Activated CD4-positive, alpha-beta T cell treated with anti-CD3 and anti-CD28 coated beads, Interleukin-2, Interleukin-4, amounts not matched to agents 100 ng/mL and 50 ng/mL, durations not matched to agents 16 hours and 8 hours (primary cell): ENCODE results near the gene NCLN.
A peak's percentile ranks its signal among the peaks of the same experiment; 100 is the strongest.
"Not testable (repeated sequence)": the region's sequence is repeated elsewhere in the genome, so short reads cannot be mapped to it uniquely, and the experiment has no call there.

Experiments
- DNase-seq: peaks from one replicate; pipeline ENCODE4 v3.0.0-alpha.2; 2020; ENCODE audit warnings: low spot score

NCLN gene

GRCh38 chr19:3198901-3199700 is 13.4 kb downstream of the NCLN start:
- DNase-seq = no peak

GRCh38 chr19:3201072-3201700 is 15.5 kb downstream of the NCLN start:
- no peak for DNase-seq

GRCh38 chr19:3201911-3202310 is 16.2 kb downstream of the NCLN start:
- no peak for DNase-seq

- DNase-seq = no peak
Measured at GRCh38 chr19:3202346-3202745, 16.6 kb downstream of the NCLN start.

GRCh38 chr19:3202895-3203294 is 17.2 kb downstream of the NCLN start:
- not testable (repeated sequence) for DNase-seq

- DNase-seq = no peak
Measured at GRCh38 chr19:3203805-3204645, 18.3 kb downstream of the NCLN start.

- no peak for DNase-seq
Measured at GRCh38 chr19:3204646-3205275, 19.0 kb downstream of the NCLN start.

GRCh38 chr19:3206216-3206953 is 20.7 kb downstream of the NCLN start:
- no peak for DNase-seq

GRCh38 chr19:3207461-3208242 is 21.9 kb downstream of the NCLN start:
- DNase-seq = no peak

GRCh38 chr19:3208317-3209207 is 22.8 kb downstream of the NCLN start:
- DNase-seq = no peak

GRCh38 chr19:3210347-3211017 is 24.8 kb downstream of the NCLN start:
- peak; percentile 79 for DNase-seq

GRCh38 chr19:3211191-3211590 is 25.5 kb downstream of the NCLN start:
- DNase-seq = no peak

- no peak for DNase-seq
Measured at GRCh38 chr19:3213159-3213558, 27.4 kb downstream of the NCLN start.

GRCh38 chr19:3216874-3217273 is 31.1 kb downstream of the NCLN start:
- DNase-seq = no peak

GRCh38 chr19:3220576-3220975 is 34.8 kb downstream of the NCLN start:
- no peak for DNase-seq

- DNase-seq = not testable (repeated sequence)
Measured at GRCh38 chr19:3221576-3221975, 35.8 kb downstream of the NCLN start.

- no peak for DNase-seq
Measured at GRCh38 chr19:3222709-3223108, 37.0 kb downstream of the NCLN start.

- DNase-seq = peak; percentile 22
Measured at GRCh38 chr19:3224346-3225168, 38.8 kb downstream of the NCLN start, which contains the start of gene CELF5. CELF5 (plus strand) TSS chr19:3224661; CDS start chr19:3224740, 79 bp downstream.
